Fibroblast of lung (primary cell): ENCODE results near the gene CCDC183. TPM values are rescaled to one million over a fixed set of nuclear protein-coding genes. Genes with fewer than 3 reads are reported as not detected.

Source experiments
- DNase-seq, 2 donors: peaks; one replicate each; pipeline versions ENCODE4 v3.0.0 to v3.0.0-alpha.2; 2010; ENCODE audit warnings: low read depth in 2 of 2
- H2AFZ ChIP-seq: 2 replicates; pipeline ENCODE4 v1.5.1; 2012; ENCODE audit warnings: low read length, control low read depth, inconsistent platforms
- H3K27ac ChIP-seq: 2 replicates; pipeline ENCODE4 v1.5.1; 2011; ENCODE audit warnings: low read length, control low read depth; ENCODE audit not compliant: insufficient read depth
- H3K27me3 ChIP-seq: 2 replicates; pipeline ENCODE4 v1.5.1; 2011; ENCODE audit warnings: mild to moderate bottlenecking, low read length; ENCODE audit not compliant: control insufficient read depth, insufficient read depth
- H3K36me3 ChIP-seq: 2 replicates; pipeline ENCODE4 v1.5.1; 2011; ENCODE audit warnings: low read length; ENCODE audit not compliant: control insufficient read depth, insufficient read depth
- H3K4me1 ChIP-seq: 2 replicates; pipeline ENCODE4 v1.5.1; 2011; ENCODE audit warnings: low read length; ENCODE audit not compliant: control insufficient read depth, insufficient read depth; ENCODE audit errors: extremely low read depth
- H3K4me2 ChIP-seq: 2 replicates; pipeline ENCODE4 v1.5.1; 2011; ENCODE audit warnings: low read length, control low read depth; ENCODE audit not compliant: insufficient read depth; ENCODE audit errors: extremely low read depth
- H3K4me3 ChIP-seq, 4 experiments: fragments of 200-600 bp in 1 of 4; sonication (generic) in 1 of 4; replicated peaks in 1 of 4; 2 replicates each; pipeline ENCODE4 v1.5.1; 2011 to 2016; ENCODE audit warnings: low read length in 4 of 4, low read depth in 3 of 4, mild to moderate bottlenecking in 3 of 4, control low read depth in 2 of 4, inconsistent platforms in 1 of 4, mixed read lengths in 1 of 4; ENCODE audit not compliant: insufficient read depth in 1 of 4; ENCODE audit errors: control extremely low read depth in 1 of 4
- H3K79me2 ChIP-seq: 2 replicates; pipeline ENCODE4 v1.5.1; 2012; ENCODE audit warnings: mild to moderate bottlenecking, low read length, inconsistent platforms; ENCODE audit not compliant: control insufficient read depth, insufficient read depth
- H3K9ac ChIP-seq: 2 replicates; pipeline ENCODE4 v1.5.1; 2011; ENCODE audit warnings: mild to moderate bottlenecking, low read length, control low read depth; ENCODE audit not compliant: insufficient read depth
- H3K9me3 ChIP-seq: 2 replicates; pipeline ENCODE4 v1.5.1; 2012; ENCODE audit warnings: low read depth, low read length; ENCODE audit not compliant: control insufficient read depth, insufficient read depth
- H4K20me1 ChIP-seq: 2 replicates; pipeline ENCODE4 v1.5.1; 2011; ENCODE audit warnings: low read length; ENCODE audit not compliant: control insufficient read depth, insufficient read depth; ENCODE audit errors: extremely low read depth
- CTCF ChIP-seq, 2 donors: IDR thresholded peaks in 1 of 2; conservative IDR thresholded peaks in 1 of 2; 1 replicate in 1 of 2; 2 replicates in 1 of 2; pipeline ENCODE4 v1.5.1; 2011 to 2012; ENCODE audit warnings: low read length in 2 of 2, control low read depth in 1 of 2, inconsistent platforms in 1 of 2, low read depth in 1 of 2, mild to moderate bottlenecking in 1 of 2
- EZH2 ChIP-seq: IDR thresholded peaks from 2 replicates; pipeline ENCODE4 v1.5.1; 2012; ENCODE audit warnings: low read length, control low read depth, mild to moderate bottlenecking; ENCODE audit errors: missing control alignments
- polyA plus RNA-seq, 2 donors: library from polyadenylated mRNA; depleted of rRNA in 1 of 2; stranded (reverse) in 1 of 2; unstranded in 1 of 2; fragments of >200 nt; gene quantifications; 2 replicates each; pipeline ENCODE4 v1.2.1, GENCODE V29; 2011 to 2012; ENCODE audit warnings: missing spikeins in 1 of 2
- total RNA-seq: library from RNA; depleted of rRNA; stranded (reverse); fragments of >200 nt; gene quantifications from 2 replicates; pipeline ENCODE4 v1.2.1, GENCODE V29; 2014

CCDC183 gene
- total and polyA plus RNA-seq, 2 donors (not counting 1 experiment from before 2014, with no cell fraction given): 0.35 to 0.99 TPM

GRCh38 chr9:136776947-136777346 is 19.2 kb upstream of the CCDC183 start:
- Histone ChIP-seq H3K36me3 (no peaks in the 10 kb centered on the region), H3K9me3 (no peaks in the 10 kb centered on the region), H3K4me2 (no peak overlapping the region), H4K20me1 (no peaks in the 10 kb centered on the region), H3K79me2 (no peaks in the 10 kb centered on the region), H3K9ac (no peak overlapping the region), H3K4me1 (no peaks in the 10 kb centered on the region), H3K27ac (no peak overlapping the region), H3K4me3 (no peak overlapping the region), H2AFZ (no peak overlapping the region), H3K27me3 (peaks cover 29% of the 10 kb centered on the region)
- no peak for DNase-seq
- TF ChIP-seq EZH2 (no peak), CTCF (conservative IDR thresholded peaks at IDR 0.05 in 1 of 2, IDR thresholded peaks at IDR 0.05 in 1 of 2; ENCODE audit: low read depth in 1 of 2, low read length in 2 of 2) (no peak)

GRCh38 chr9:136777359-136777758 is 18.8 kb upstream of the CCDC183 start:
- H3K9me3 ChIP-seq: no peaks in the 10 kb centered on the region
- DNase-seq: no peak

GRCh38 chr9:136779808-136780207 is 16.3 kb upstream of the CCDC183 start:
- H3K27me3 ChIP-seq: peaks cover 33% of the 10 kb centered on the region
- no peak overlapping the region for H3K9ac ChIP-seq
- no peak for DNase-seq
- no peak overlapping the region for H2AFZ ChIP-seq
- H3K4me2 ChIP-seq: no peak overlapping the region
- TF ChIP-seq CTCF (conservative IDR thresholded peaks at IDR 0.05 in 1 of 2, IDR thresholded peaks at IDR 0.05 in 1 of 2; ENCODE audit: low read depth in 1 of 2, low read length in 2 of 2) (no peak), EZH2 (no peak)
- no peaks in the 10 kb centered on the region for H3K9me3 ChIP-seq
- H3K4me1 ChIP-seq: no peaks in the 10 kb centered on the region
- H3K79me2 ChIP-seq: no peaks in the 10 kb centered on the region
- H3K36me3 ChIP-seq: no peaks in the 10 kb centered on the region
- H4K20me1 ChIP-seq: no peaks in the 10 kb centered on the region
- no peak overlapping the region for H3K4me3 ChIP-seq
- H3K27ac ChIP-seq: no peak overlapping the region

More at GRCh38 chr9:136777359-136777758, 18.8 kb upstream of the CCDC183 start:
- H4K20me1 ChIP-seq: no peaks in the 10 kb centered on the region
- no peaks in the 10 kb centered on the region for H3K4me1 ChIP-seq
- no peaks in the 10 kb centered on the region for H3K79me2 ChIP-seq
- TF ChIP-seq CTCF (conservative IDR thresholded peaks at IDR 0.05 in 1 of 2, IDR thresholded peaks at IDR 0.05 in 1 of 2; ENCODE audit: low read depth in 1 of 2, low read length in 2 of 2): no peak
- no peak for TF ChIP-seq EZH2
- H3K4me2 ChIP-seq: no peak overlapping the region
- H3K36me3 ChIP-seq: no peaks in the 10 kb centered on the region
- H3K4me3 ChIP-seq: no peak overlapping the region
- H3K27ac ChIP-seq: no peak overlapping the region
- peaks cover 29% of the 10 kb centered on the region for H3K27me3 ChIP-seq
- no peak overlapping the region for H3K9ac ChIP-seq
- no peak overlapping the region for H2AFZ ChIP-seq
